Measurements from ENCODE around the gene HCFC1.

The HCFC1 gene

GRCh38 chrX:153934148-153934761 lies 37.4 kb downstream of the HCFC1 start:
- Histone ChIP-seq H3K27ac (ENCODE audit: low read length) (no peak overlapping the region), H2AFZ (ENCODE audit: low read length) (no peak overlapping the region), H3F3A (ENCODE audit: insufficient read depth, low read length) (0 out of 2 replicates have a peak, but pooled peaks cover 4% of the 10 kb centered on the region), H3K36me3 (replicated peaks; ENCODE audit: insufficient read depth, low read length) (no peaks in the 10 kb centered on the region), H3K4me2 (ENCODE audit: low read depth, low read length) (peak overlapping the region; percentile 72), H3K9ac (ENCODE audit: low read length) (peak overlapping the region; percentile 72), H3K4me1 (ENCODE audit: low read length) (peaks cover 4% of the 10 kb centered on the region; the same call in 1 of the 2 replicates), H3K4me3 (ENCODE audit: low read length) (peak overlapping the region; percentile 70), H3K27me3 (replicated peaks; ENCODE audit: insufficient read depth, low read length) (no peaks in the 10 kb centered on the region), H3K79me2 (ENCODE audit: low read length) (peaks cover 41% of the 10 kb centered on the region), H3K9me3 (replicated peaks; ENCODE audit: insufficient read depth, low read length) (no peaks in the 10 kb centered on the region), H4K20me1 (ENCODE audit: insufficient read depth, low read length) (no peaks in the 10 kb centered on the region), H3K9me2 (replicated peaks; ENCODE audit: insufficient read depth, low read length) (no peaks in the 10 kb centered on the region)
- no peak for DNase-seq
- TF ChIP-seq EZH2phosphoT487 (IDR thresholded peaks at IDR 0.05; ENCODE audit: low read length), result no peak
- TF ChIP-seq CTCF (IDR thresholded peaks at IDR 0.05; ENCODE audit: low read length), result no peak
- no peak for TF ChIP-seq EZH2 (optimal IDR thresholded peaks at IDR 0.05; ENCODE audit: low read depth, low read length)

GRCh38 chrX:153933748-153934147 lies 37.9 kb downstream of the HCFC1 start:
- Histone ChIP-seq H3K27me3 (replicated peaks; ENCODE audit: insufficient read depth, low read length) (no peaks in the 10 kb centered on the region), H3K9ac (ENCODE audit: low read length) (peak overlapping the region; percentile 72; the same call in 1 of the 2 replicates), H4K20me1 (ENCODE audit: insufficient read depth, low read length) (no peaks in the 10 kb centered on the region), H3F3A (ENCODE audit: insufficient read depth, low read length) (0 out of 2 replicates have a peak, but pooled peaks cover 4% of the 10 kb centered on the region), H3K9me3 (replicated peaks; ENCODE audit: insufficient read depth, low read length) (no peaks in the 10 kb centered on the region), H3K4me1 (ENCODE audit: low read length) (peaks cover 8% of the 10 kb centered on the region; the same call in 1 of the 2 replicates), H2AFZ (ENCODE audit: low read length) (no peak overlapping the region), H3K4me3 (ENCODE audit: low read length) (peak overlapping the region; percentile 70), H3K4me2 (ENCODE audit: low read depth, low read length) (peak overlapping the region; percentile 72), H3K9me2 (replicated peaks; ENCODE audit: insufficient read depth, low read length) (no peaks in the 10 kb centered on the region), H3K79me2 (ENCODE audit: low read length) (peaks cover 41% of the 10 kb centered on the region), H3K27ac (ENCODE audit: low read length) (no peak overlapping the region), H3K36me3 (replicated peaks; ENCODE audit: insufficient read depth, low read length) (no peaks in the 10 kb centered on the region)
- no peak for DNase-seq
- no peak for TF ChIP-seq EZH2phosphoT487 (IDR thresholded peaks at IDR 0.05; ENCODE audit: low read length)
- TF ChIP-seq CTCF (IDR thresholded peaks at IDR 0.05; ENCODE audit: low read length), result no peak
- no peak for TF ChIP-seq EZH2 (optimal IDR thresholded peaks at IDR 0.05; ENCODE audit: low read depth, low read length)

- Histone ChIP-seq H2AFZ (ENCODE audit: low read length) (no peak overlapping the region), H3K36me3 (replicated peaks; ENCODE audit: insufficient read depth, low read length) (no peaks in the 10 kb centered on the region), H3K9me2 (replicated peaks; ENCODE audit: insufficient read depth, low read length) (no peaks in the 10 kb centered on the region), H4K20me1 (ENCODE audit: insufficient read depth, low read length) (no peaks in the 10 kb centered on the region), H3F3A (ENCODE audit: insufficient read depth, low read length) (peaks cover 9% of the 10 kb centered on the region; the same call in 1 of the 2 replicates), H3K9ac (ENCODE audit: low read length) (no peak overlapping the region), H3K27ac (ENCODE audit: low read length) (no peak overlapping the region), H3K4me3 (ENCODE audit: low read length) (no peak overlapping the region), H3K4me1 (ENCODE audit: low read length) (peaks cover 8% of the 10 kb centered on the region; the same call in 1 of the 2 replicates), H3K4me2 (ENCODE audit: low read depth, low read length) (no peak overlapping the region), H3K27me3 (replicated peaks; ENCODE audit: insufficient read depth, low read length) (no peaks in the 10 kb centered on the region), H3K79me2 (ENCODE audit: low read length) (peaks cover 41% of the 10 kb centered on the region), H3K9me3 (replicated peaks; ENCODE audit: insufficient read depth, low read length) (no peaks in the 10 kb centered on the region)
- DNase-seq, result no peak
- TF ChIP-seq EZH2phosphoT487 (IDR thresholded peaks at IDR 0.05; ENCODE audit: low read length), result no peak
- TF ChIP-seq EZH2 (optimal IDR thresholded peaks at IDR 0.05; ENCODE audit: low read depth, low read length), result no peak
- TF ChIP-seq CTCF (IDR thresholded peaks at IDR 0.05; ENCODE audit: low read length), result no peak
Observed at GRCh38 chrX:153932220-153932915, 39.2 kb downstream of the HCFC1 start.
